Measurements from ENCODE around the gene TRPM8.

TRPM8 gene

DNA sequence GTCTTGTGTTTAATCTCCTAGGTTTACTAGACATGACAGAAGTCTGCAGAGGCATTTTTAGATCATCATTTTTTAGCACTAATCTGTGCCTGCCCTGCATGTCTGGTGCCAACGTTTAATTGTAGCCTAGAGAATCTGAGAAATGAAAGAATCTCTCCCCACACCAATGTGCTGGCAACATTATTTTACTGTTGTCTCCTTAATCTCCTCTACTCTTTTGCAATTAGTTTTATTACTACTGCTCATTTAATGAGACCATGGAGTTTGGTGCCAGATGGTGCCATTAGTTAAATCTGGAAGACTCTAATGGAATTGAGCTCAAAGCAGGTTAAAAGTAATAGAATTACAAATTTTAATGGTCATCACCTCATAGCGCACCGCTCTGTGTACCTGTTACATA lies 129.3 kb downstream of the TRPM8 start:
- no peaks in the 10 kb centered on the region for H3K27me3 ChIP-seq (ENCODE audit: control insufficient read depth, insufficient read depth, low read length)
- H3K27ac ChIP-seq (ENCODE audit: low read depth, low read length): no peak overlapping the region
- no peaks in the 10 kb centered on the region for H3K36me3 ChIP-seq (ENCODE audit: control insufficient read depth, insufficient read depth, low read length)
- no peak overlapping the region for H3K4me3 ChIP-seq (ENCODE audit: low read depth, low read length)
- H3K4me1 ChIP-seq (ENCODE audit: control insufficient read depth, insufficient read depth, low read length): no peaks in the 10 kb centered on the region
- no peak overlapping the region for H3K9ac ChIP-seq (ENCODE audit: low read depth, low read length)
- H3K9me3 ChIP-seq (ENCODE audit: control insufficient read depth, insufficient read depth, low read length): no peaks in the 10 kb centered on the region

DNA sequence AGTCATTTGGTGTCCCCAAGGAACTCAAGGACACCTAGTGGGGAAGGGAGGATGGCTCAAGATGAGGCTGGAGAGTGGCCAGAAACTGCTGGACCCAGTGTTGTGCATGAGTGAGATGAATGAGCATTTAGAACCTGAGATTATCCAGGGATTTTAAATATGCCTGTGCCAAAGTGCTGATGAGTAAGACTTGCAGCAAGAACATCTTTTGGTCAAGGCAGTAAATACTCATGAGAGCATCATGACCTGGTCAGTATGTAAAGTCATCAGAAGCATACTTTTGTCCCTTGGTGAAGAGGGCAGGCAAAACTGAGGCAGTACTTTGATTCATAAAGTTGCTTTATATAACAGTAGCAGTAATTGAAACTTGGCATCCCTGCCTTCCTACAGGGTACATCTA lies 130.2 kb downstream of the TRPM8 start:
- Histone ChIP-seq H3K4me1 (ENCODE audit: control insufficient read depth, insufficient read depth, low read length) (0 out of 2 replicates have a peak, but pooled peaks cover 3% of the 10 kb centered on the region), H3K36me3 (ENCODE audit: control insufficient read depth, insufficient read depth, low read length) (no peaks in the 10 kb centered on the region), H3K4me3 (ENCODE audit: low read depth, low read length) (no peak overlapping the region), H3K9me3 (ENCODE audit: control insufficient read depth, insufficient read depth, low read length) (no peaks in the 10 kb centered on the region), H3K27me3 (ENCODE audit: control insufficient read depth, insufficient read depth, low read length) (no peaks in the 10 kb centered on the region), H3K27ac (ENCODE audit: low read depth, low read length) (no peak overlapping the region), H3K9ac (ENCODE audit: low read depth, low read length) (no peak overlapping the region)

DNA sequence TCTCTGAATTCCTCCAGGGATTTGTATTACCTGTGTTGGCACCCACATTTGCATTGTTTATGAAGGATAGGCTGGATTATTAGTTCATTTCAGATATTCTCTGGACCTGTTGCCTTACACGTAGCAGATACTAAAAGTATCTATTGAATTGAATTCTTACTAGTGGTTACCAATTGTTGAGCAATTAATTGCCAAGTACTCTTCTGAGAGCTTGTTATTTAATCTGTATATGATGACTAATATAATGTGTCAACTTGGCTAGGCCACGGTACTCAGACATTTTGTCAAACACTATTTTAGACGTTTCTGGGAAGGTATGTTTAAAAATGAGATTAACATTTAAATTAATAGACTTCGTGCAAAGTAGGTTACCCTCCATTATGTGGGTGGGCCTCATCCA lies 130.9 kb downstream of the TRPM8 start:
- H3K27me3 ChIP-seq (ENCODE audit: control insufficient read depth, insufficient read depth, low read length): no peaks in the 10 kb centered on the region
- H3K27ac ChIP-seq (ENCODE audit: low read depth, low read length): no peak overlapping the region
- H3K9ac ChIP-seq (ENCODE audit: low read depth, low read length): no peak overlapping the region
- H3K9me3 ChIP-seq (ENCODE audit: control insufficient read depth, insufficient read depth, low read length): no peaks in the 10 kb centered on the region
- 0 out of 2 replicates have a peak, but pooled peaks cover 3% of the 10 kb centered on the region for H3K4me1 ChIP-seq (ENCODE audit: control insufficient read depth, insufficient read depth, low read length)
- no peaks in the 10 kb centered on the region for H3K36me3 ChIP-seq (ENCODE audit: control insufficient read depth, insufficient read depth, low read length)
- no peak overlapping the region for H3K4me3 ChIP-seq (ENCODE audit: low read depth, low read length)

DNA sequence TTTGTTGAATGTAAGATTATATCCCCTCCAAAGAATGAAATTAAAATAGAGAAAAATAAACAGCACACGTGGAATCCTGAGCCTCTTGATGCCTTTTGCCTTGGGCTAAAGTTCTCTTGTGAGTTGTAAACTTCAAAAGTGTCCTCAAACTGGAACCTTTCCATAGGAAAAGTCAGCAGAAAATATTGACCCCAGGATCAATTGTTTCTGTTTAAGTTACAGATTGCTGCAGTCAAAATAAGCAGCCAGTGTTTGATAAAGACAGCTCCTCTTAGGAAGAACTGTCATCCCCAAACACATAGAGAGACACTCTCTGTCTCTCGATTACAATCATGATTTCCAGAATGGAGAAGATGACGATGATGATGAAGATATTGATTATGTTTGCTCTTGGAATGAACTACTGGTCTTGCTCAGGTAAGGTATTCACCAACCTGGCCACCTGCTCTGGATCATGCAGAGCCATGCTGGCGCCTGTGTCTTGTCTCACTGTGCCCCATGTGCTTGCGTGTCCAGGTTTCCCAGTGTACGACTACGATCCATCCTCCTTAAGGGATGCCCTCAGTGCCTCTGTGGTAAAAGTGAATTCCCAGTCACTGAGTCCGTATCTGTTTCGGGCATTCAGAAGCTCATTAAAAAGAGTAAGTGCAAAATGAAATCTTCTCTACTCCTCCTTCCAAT lies 133.4 kb downstream of the TRPM8 start, which contains the start of gene SPP2:
Gene SPP2, plus strand, starts transcription at position 248 of the 681 bp plus-strand sequence. Its CDS starts 85 bp downstream, at position 333.
- Histone ChIP-seq H3K9ac (ENCODE audit: low read depth, low read length) (no peak within 1 kb of the TSS), H3K4me3 (ENCODE audit: low read depth, low read length) (no peak within 1 kb of the TSS), H3K36me3 (ENCODE audit: control insufficient read depth, insufficient read depth, low read length) (no peaks in the 10 kb centered on the region), H3K9me3 (ENCODE audit: control insufficient read depth, insufficient read depth, low read length) (no peaks in the 10 kb centered on the region), H3K4me1 (ENCODE audit: control insufficient read depth, insufficient read depth, low read length) (0 out of 2 replicates have a peak, but pooled peaks cover 3% of the 10 kb centered on the region), H3K27me3 (ENCODE audit: control insufficient read depth, insufficient read depth, low read length) (no peaks in the 10 kb centered on the region), H3K27ac (ENCODE audit: low read depth, low read length) (no peak within 1 kb of the TSS)

DNA sequence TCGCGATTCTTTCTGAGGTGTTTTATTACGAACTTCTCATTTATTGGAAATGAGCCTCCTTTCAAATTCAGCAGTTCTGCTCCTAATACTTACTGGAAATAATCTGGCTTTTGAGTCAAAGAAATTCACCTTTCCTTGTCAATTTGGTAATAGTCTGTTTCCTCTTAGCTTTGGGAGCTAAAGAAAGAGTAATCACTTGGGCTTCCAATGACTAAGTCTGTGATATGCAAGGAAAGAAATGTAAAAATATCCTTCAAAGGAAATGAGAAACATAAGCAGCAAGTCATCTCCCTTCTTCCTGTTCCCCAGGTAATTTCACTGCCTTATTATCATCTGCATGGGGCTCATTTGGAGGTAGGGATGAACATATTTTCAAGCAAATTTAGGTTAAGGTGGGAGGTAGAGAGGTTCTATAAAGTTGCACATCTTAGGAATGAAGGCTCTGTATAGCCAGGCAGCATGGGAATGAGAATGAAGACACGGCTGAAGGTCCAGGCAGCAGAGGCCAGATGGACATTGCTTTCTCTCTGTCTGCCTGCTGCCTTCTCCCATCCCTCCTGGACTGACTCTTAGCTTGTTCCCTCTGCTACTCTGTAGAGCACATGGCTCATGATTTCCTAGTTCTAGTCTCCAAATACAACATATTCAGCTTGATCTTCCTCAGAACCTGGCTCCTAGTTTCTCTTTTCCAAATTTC lies 134.3 kb downstream of the TRPM8 start:
- Histone ChIP-seq H3K4me1 (ENCODE audit: control insufficient read depth, insufficient read depth, low read length) (0 out of 2 replicates have a peak, but pooled peaks cover 3% of the 10 kb centered on the region), H3K4me3 (ENCODE audit: low read depth, low read length) (no peak overlapping the region), H3K9me3 (ENCODE audit: control insufficient read depth, insufficient read depth, low read length) (no peaks in the 10 kb centered on the region), H3K27me3 (ENCODE audit: control insufficient read depth, insufficient read depth, low read length) (no peaks in the 10 kb centered on the region), H3K27ac (ENCODE audit: low read depth, low read length) (no peak overlapping the region), H3K9ac (ENCODE audit: low read depth, low read length) (no peak overlapping the region), H3K36me3 (ENCODE audit: control insufficient read depth, insufficient read depth, low read length) (no peaks in the 10 kb centered on the region)

DNA sequence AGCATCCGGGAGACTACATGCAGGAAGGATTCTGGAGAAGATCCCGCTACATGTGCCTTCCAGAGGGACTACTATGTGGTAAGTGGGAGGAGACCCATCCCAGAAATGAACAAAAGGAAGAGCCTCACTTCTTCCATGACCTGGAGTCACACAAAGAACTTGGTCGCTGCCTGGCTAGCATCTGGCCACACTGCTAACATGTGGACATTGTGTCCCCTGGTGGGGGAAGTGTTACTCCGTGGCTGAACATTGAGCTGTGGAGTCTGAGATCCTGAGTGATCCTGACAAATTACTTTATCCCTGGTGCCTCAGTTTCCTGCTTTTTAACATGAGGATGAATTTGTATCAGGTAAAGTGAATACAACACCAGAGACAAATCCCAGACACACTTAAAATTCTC lies 141.7 kb downstream of the TRPM8 start:
- no peak overlapping the region for H3K4me3 ChIP-seq (ENCODE audit: low read depth, low read length)
- H3K9me3 ChIP-seq (ENCODE audit: control insufficient read depth, insufficient read depth, low read length): no peaks in the 10 kb centered on the region
- H3K4me1 ChIP-seq (ENCODE audit: control insufficient read depth, insufficient read depth, low read length): no peaks in the 10 kb centered on the region
- no peaks in the 10 kb centered on the region for H3K36me3 ChIP-seq (ENCODE audit: control insufficient read depth, insufficient read depth, low read length)
- no peaks in the 10 kb centered on the region for H3K27me3 ChIP-seq (ENCODE audit: control insufficient read depth, insufficient read depth, low read length)
- no peak overlapping the region for H3K9ac ChIP-seq (ENCODE audit: low read depth, low read length)
- H3K27ac ChIP-seq (ENCODE audit: low read depth, low read length): no peak overlapping the region

DNA sequence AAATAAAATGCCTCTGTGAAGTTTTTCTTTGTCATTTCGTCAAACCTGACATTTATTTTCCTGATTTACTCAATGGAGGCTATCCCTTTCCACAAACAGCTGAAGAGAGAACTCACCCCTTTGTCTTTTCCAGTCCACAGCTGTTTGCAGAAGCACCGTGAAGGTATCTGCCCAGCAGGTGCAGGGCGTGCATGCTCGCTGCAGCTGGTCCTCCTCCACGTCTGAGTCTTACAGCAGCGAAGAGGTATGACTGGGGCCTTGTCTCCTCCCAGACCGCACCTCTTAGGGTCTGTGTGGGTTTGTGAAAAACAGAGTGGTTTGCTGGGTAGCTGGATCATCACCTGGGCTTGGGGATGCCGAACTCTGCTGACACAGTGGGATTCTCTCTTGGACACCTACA lies 143.1 kb downstream of the TRPM8 start:
- Histone ChIP-seq H3K9ac (ENCODE audit: low read depth, low read length) (no peak overlapping the region), H3K27me3 (ENCODE audit: control insufficient read depth, insufficient read depth, low read length) (no peaks in the 10 kb centered on the region), H3K27ac (ENCODE audit: low read depth, low read length) (no peak overlapping the region), H3K36me3 (ENCODE audit: control insufficient read depth, insufficient read depth, low read length) (no peaks in the 10 kb centered on the region), H3K9me3 (ENCODE audit: control insufficient read depth, insufficient read depth, low read length) (no peaks in the 10 kb centered on the region), H3K4me3 (ENCODE audit: low read depth, low read length) (no peak overlapping the region), H3K4me1 (ENCODE audit: control insufficient read depth, insufficient read depth, low read length) (no peaks in the 10 kb centered on the region)

DNA sequence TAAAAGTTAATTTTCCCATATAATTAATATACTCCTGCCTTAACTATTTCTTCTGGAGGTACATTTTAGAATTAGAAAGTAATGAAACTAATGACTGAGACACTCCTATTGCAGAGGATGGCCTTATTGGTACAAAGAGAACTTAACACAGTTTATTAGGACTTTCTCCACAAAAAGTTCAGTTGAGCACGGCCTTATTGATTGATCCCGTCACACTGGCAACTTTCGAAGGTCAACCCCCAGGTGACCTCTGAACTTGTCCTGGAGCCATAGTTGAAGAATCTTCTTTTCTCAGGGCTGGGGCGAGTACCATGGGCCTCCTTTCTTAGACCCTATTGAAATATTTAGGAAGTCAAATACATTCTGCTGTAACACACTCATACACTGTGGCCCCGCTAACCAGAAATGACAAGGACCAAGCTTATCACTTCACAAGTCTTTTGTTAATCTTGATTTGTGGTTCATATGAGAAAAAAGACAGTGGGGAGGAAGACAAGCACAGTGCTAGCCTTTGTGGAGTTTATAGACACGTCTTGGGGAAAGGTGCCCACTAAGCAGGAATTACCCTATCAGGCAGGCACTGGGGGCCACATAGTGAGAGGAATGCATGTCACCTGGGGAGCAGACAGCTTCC lies 144.6 kb downstream of the TRPM8 start:
- H3K9ac ChIP-seq (ENCODE audit: low read depth, low read length): no peak overlapping the region
- no peaks in the 10 kb centered on the region for H3K27me3 ChIP-seq (ENCODE audit: control insufficient read depth, insufficient read depth, low read length)
- no peaks in the 10 kb centered on the region for H3K9me3 ChIP-seq (ENCODE audit: control insufficient read depth, insufficient read depth, low read length)
- H3K27ac ChIP-seq (ENCODE audit: low read depth, low read length): no peak overlapping the region
- no peak overlapping the region for H3K4me3 ChIP-seq (ENCODE audit: low read depth, low read length)
- H3K36me3 ChIP-seq (ENCODE audit: control insufficient read depth, insufficient read depth, low read length): no peaks in the 10 kb centered on the region
- no peaks in the 10 kb centered on the region for H3K4me1 ChIP-seq (ENCODE audit: control insufficient read depth, insufficient read depth, low read length)

DNA sequence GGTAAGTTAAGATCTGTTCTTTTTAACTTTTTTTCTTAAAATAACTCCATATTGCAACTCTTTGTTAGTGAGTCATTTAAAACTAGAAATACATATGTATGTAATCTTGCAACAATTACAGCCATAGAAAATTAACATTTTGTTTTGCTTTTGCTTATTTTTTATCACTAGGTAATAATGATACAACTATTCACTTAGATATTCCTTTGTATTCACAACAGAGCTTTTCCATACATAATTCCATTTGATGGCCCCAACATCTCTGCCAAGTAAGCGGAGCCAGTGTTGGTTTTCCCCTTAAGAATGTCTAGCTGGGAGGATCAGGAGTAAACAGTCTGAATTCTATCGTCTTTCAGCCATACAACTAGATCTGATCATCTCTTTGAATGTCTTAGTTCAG lies 149.4 kb downstream of the TRPM8 start:
- H3K9ac ChIP-seq (ENCODE audit: low read depth, low read length): no peak overlapping the region
- no peaks in the 10 kb centered on the region for H3K9me3 ChIP-seq (ENCODE audit: control insufficient read depth, insufficient read depth, low read length)
- H3K4me1 ChIP-seq (ENCODE audit: control insufficient read depth, insufficient read depth, low read length): no peaks in the 10 kb centered on the region
- H3K4me3 ChIP-seq (ENCODE audit: low read depth, low read length): no peak overlapping the region
- H3K36me3 ChIP-seq (ENCODE audit: control insufficient read depth, insufficient read depth, low read length): no peaks in the 10 kb centered on the region
- no peaks in the 10 kb centered on the region for H3K27me3 ChIP-seq (ENCODE audit: control insufficient read depth, insufficient read depth, low read length)
- H3K27ac ChIP-seq (ENCODE audit: low read depth, low read length): no peak overlapping the region

Measured in HUES48 (cell line).